Lower lobe of right lung (tissue), 2 donors: ENCODE measurements around the gene IGFL3. TPM values are rescaled to one million over a fixed set of nuclear protein-coding genes. Genes with fewer than 3 reads are reported as not detected.

Experiments used
- ATAC-seq, 2 donors: fragments of 200-7000 bp; cut with Tn5 transposase; one replicate each; pipeline ENCODE4 v1.9.1; 2020 to 2022; ENCODE audit warnings: mild to moderate bottlenecking in 2 of 2, moderate library complexity in 2 of 2
- DNase-seq: peaks from one replicate; pipeline ENCODE4 v3.0.0-alpha.2; 2020
- H3K27ac ChIP-seq: fragments of 200-600 bp; one replicate; pipeline ENCODE4 v1.8.0; 2022
- H3K27me3 ChIP-seq: fragments of 200-600 bp; one replicate; pipeline ENCODE4 v1.8.0; 2022; ENCODE audit warnings: low read depth
- H3K36me3 ChIP-seq: fragments of 200-600 bp; one replicate; pipeline ENCODE4 v1.8.0; 2022; ENCODE audit warnings: mild to moderate bottlenecking
- H3K4me1 ChIP-seq: fragments of 200-600 bp; one replicate; pipeline ENCODE4 v1.8.0; 2022
- H3K4me3 ChIP-seq: fragments of 200-600 bp; one replicate; pipeline ENCODE4 v1.8.0; 2022; ENCODE audit warnings: mild to moderate bottlenecking
- H3K9me3 ChIP-seq: fragments of 200-600 bp; one replicate; pipeline ENCODE4 v1.8.0; 2022
- CTCF ChIP-seq: fragments of 200-600 bp; IDR thresholded peaks from one replicate; pipeline ENCODE4 v1.8.0; 2022; ENCODE audit warnings: antibody characterized with exemption, mild to moderate bottlenecking
- intact Hi-C: fragments of 100-400 bp; cut with DNase I; formaldehyde crosslinking; loops from one replicate; pipeline ENCODE4 v1.11.0; 2022
- total RNA-seq: library from RNA; stranded (reverse); fragmentation: NEBNext Ultra II Directional; extraction: Animal tissue kit (Norgen Biotek cat#: 25700); gene quantifications from one replicate; pipeline ENCODE4 v1.2.1, GENCODE V29; 2021
- donor health status: DM: no; HTN: yes; CAD: no; lungs with severe emphysema.

Gene IGFL3
- total RNA-seq, 1 donor from 2014 or later, result not detected

GRCh38 chr19:46076951-46077814, 47.3 kb downstream of the IGFL3 start:
- TF ChIP-seq CTCF, result peak; percentile 53
- DNase-seq, result no peak
- no peak overlapping the region for H3K27ac ChIP-seq
- H3K27me3 ChIP-seq, result peaks cover 42% of the 10 kb centered on the region
- intact Hi-C loops, result no loop called here
- ATAC-seq, result peak; percentile 82 to 85
- no peaks in the 10 kb centered on the region for H3K9me3 ChIP-seq
- H3K4me3 ChIP-seq, result peak overlapping the region; percentile 1
- no peaks in the 10 kb centered on the region for H3K36me3 ChIP-seq
- no peaks in the 10 kb centered on the region for H3K4me1 ChIP-seq

- no peak for TF ChIP-seq CTCF
- no peak for DNase-seq
- H3K4me1 ChIP-seq, result no peaks in the 10 kb centered on the region
- H3K27ac ChIP-seq, result no peak overlapping the region
- no peaks in the 10 kb centered on the region for H3K9me3 ChIP-seq
- H3K36me3 ChIP-seq, result no peaks in the 10 kb centered on the region
- H3K4me3 ChIP-seq, result no peak overlapping the region
- intact Hi-C loops, result no loop called here
- H3K27me3 ChIP-seq, result peaks cover 49% of the 10 kb centered on the region
- no peak for ATAC-seq
Measured at GRCh38 chr19:46076031-46076880, 48.2 kb downstream of the IGFL3 start.

- TF ChIP-seq CTCF, result no peak
- ATAC-seq (no peak), DNase-seq (no peak)
- Histone ChIP-seq H3K36me3 (no peaks in the 10 kb centered on the region), H3K9me3 (no peaks in the 10 kb centered on the region), H3K4me3 (no peak overlapping the region), H3K27me3 (peaks cover 69% of the 10 kb centered on the region), H3K4me1 (no peaks in the 10 kb centered on the region), H3K27ac (no peak overlapping the region)
- intact Hi-C loops, result no loop called here
Measured at GRCh38 chr19:46073268-46073922, 51.1 kb downstream of the IGFL3 start.

Other genes starting within 250 kb of the IGFL3 start
- 21.4 TPM for gene IRF2BP1, start 238.5 kb downstream of the IGFL3 start, total RNA-seq
- 7.5 TPM for gene MYPOP, start 222.1 kb downstream of the IGFL3 start, total RNA-seq
- gene NANOS2, start 209.9 kb downstream of the IGFL3 start, total RNA-seq, result not detected
- gene NOVA2, start 150.8 kb downstream of the IGFL3 start, total RNA-seq, result 18.8 TPM
- 16.3 TPM for gene CCDC61, start 129.2 kb downstream of the IGFL3 start, total RNA-seq
- 3.0 TPM for gene PGLYRP1, start 101.6 kb downstream of the IGFL3 start, total RNA-seq
- gene IGFL4, start 83.7 kb downstream of the IGFL3 start, total RNA-seq, result not detected
- gene IGFL2, start 23.6 kb upstream of the IGFL3 start, total RNA-seq, result not detected
- not detected for gene IGFL1, start 105.1 kb upstream of the IGFL3 start, total RNA-seq
- 64.1 TPM for gene HIF3A, start 172.4 kb upstream of the IGFL3 start, total RNA-seq
- gene PPP5C, start 222.4 kb upstream of the IGFL3 start, total RNA-seq, result 48.9 TPM